Prostate gland (tissue), 2 donors: ENCODE data around the gene IFT74. TPM values are rescaled to one million over a fixed set of nuclear protein-coding genes. Genes with fewer than 3 reads are reported as not detected.

Experiments used
- DNase-seq: peaks from one replicate; pipeline ENCODE4 v3.0.0-alpha.2; 2019; ENCODE audit warnings: low spot score
- H3K27ac ChIP-seq, 2 donors: fragments of 200-600 bp; sonication (generic); 2 replicates each; pipeline ENCODE4 v1.5.1; 2017 to 2019
- H3K27me3 ChIP-seq: fragments of 200-600 bp; sonication (generic); replicated peaks from 2 replicates; pipeline ENCODE4 v1.5.1; 2019; ENCODE audit not compliant: insufficient read depth
- H3K36me3 ChIP-seq, 2 donors: fragments of 200-600 bp; sonication (generic); 1 replicate in 1 of 2; 2 replicates in 1 of 2; pipeline versions ENCODE4 v1.5.1 to v1.8.1; 2017 to 2019
- H3K4me1 ChIP-seq: fragments of 200-600 bp; sonication (generic); replicated peaks from 2 replicates; pipeline ENCODE4 v1.5.1; 2019
- H3K4me3 ChIP-seq, 2 donors: fragments of 200-600 bp; sonication (generic); 2 replicates each; pipeline ENCODE4 v1.5.1; 2017 to 2019
- H3K9me3 ChIP-seq: fragments of 200-600 bp; sonication (generic); 2 replicates; pipeline ENCODE4 v1.5.1; 2017
- POLR2A ChIP-seq: fragments of 450-650 bp; IDR thresholded peaks from one replicate; pipeline ENCODE4 v1.6.1; 2016; ENCODE audit warnings: antibody characterized with exemption, mild to moderate bottlenecking
- POLR2AphosphoS5 ChIP-seq: sonication (generic); formaldehyde crosslinking; IDR thresholded peaks from one replicate; pipeline ENCODE4 v1.6.1; 2017; ENCODE audit warnings: antibody characterized with exemption
- whole genome bisulfite sequencing: methylation state at CpG from one replicate; pipeline ENCODE4 v1.1.5; 2018; 5-methylcytosine and 5-hydroxymethylcytosine counted together
- intact Hi-C: fragments of 100-400 bp; cut with DNase I; formaldehyde crosslinking; loops from one replicate; pipeline ENCODE4 v1.14.2; 2022
- total RNA-seq, 2 donors: library from RNA; depleted of rRNA; stranded (reverse); fragments of >200 nt; gene quantifications; one replicate each; pipeline ENCODE4 v1.1.0, GENCODE V29; 2016
- TF ChIP-seq, protein P1 (sequence below), 4 experiments: fragments of 200-600 bp in 2 of 4; fragments of 450-650 bp in 2 of 4; sonication (generic) in 2 of 4; IDR thresholded peaks; 1 replicate in 3 of 4; 2 replicates in 1 of 4; pipeline ENCODE4 v1.5.1; 2016 to 2019; ENCODE audit warnings: antibody characterized with exemption in 4 of 4, mild to moderate bottlenecking in 2 of 4, moderate library complexity in 2 of 4

Gene IFT74
- total RNA-seq: 10 to 100 TPM; 15.1 to 16.5 TPM

DNA sequence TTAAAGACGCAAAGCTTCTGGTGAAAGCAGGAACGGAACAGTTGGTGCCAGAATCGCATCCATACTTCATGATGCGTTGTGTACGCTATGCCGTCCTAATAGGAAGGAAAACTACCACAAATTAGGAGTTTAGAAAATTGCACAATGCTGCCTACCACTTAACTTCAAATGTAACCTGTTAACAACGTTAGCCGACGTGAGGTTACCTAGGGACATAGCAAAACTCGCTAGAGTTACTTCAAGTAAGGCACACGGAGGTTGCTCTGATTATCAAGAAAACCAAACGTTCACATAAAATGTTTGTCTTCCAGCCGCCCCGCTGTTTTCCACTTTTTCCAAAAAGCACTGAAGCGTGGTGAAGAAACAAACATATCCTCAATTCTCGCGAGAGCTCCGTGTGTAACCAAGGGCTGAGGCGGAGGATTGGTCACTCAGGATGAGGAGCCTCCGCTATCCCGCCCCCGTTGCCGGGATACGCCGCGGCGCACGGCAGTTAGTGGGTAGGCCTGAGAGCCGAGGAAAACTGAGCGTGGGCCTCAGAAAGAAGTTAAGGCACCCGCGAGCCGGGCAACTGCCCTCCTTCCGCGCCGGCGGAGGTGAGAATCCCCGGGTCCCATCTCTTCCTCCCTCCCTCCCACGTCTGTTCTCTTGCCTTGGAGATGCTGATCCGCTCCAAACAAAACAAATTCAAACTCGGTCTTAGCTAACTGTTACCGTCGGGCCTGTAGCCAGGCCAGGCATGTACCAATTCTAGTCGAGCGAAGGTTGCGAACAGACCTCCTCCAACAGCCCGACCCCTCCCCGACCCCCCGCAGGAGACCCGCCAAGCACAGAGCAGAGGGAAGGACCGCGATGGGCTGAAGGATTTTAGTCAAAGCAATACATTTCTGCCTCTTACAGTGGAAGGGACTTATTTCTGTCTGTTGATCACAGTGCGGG is at the start of gene IFT74:
TSS of gene IFT74 (plus strand) at position 492 of the 939 bp plus-strand sequence. CDS start 5,556 bp downstream, outside the sequence.
- Histone ChIP-seq H3K4me3 (peak within 1 kb of the TSS; percentile 46 to 54), H3K9me3 (no peaks in the 10 kb centered on the region), H3K36me3 (no peaks in the 10 kb centered on the region), H3K4me1 (no peaks in the 10 kb centered on the region), H3K27me3 (no peaks in the 10 kb centered on the region), H3K27ac (peak within 1 kb of the TSS; percentile 81 to 87)
- under 1% methylated on average over 53 of the region's 53 CpGs for WGBS
- TF ChIP-seq, protein P1, sequence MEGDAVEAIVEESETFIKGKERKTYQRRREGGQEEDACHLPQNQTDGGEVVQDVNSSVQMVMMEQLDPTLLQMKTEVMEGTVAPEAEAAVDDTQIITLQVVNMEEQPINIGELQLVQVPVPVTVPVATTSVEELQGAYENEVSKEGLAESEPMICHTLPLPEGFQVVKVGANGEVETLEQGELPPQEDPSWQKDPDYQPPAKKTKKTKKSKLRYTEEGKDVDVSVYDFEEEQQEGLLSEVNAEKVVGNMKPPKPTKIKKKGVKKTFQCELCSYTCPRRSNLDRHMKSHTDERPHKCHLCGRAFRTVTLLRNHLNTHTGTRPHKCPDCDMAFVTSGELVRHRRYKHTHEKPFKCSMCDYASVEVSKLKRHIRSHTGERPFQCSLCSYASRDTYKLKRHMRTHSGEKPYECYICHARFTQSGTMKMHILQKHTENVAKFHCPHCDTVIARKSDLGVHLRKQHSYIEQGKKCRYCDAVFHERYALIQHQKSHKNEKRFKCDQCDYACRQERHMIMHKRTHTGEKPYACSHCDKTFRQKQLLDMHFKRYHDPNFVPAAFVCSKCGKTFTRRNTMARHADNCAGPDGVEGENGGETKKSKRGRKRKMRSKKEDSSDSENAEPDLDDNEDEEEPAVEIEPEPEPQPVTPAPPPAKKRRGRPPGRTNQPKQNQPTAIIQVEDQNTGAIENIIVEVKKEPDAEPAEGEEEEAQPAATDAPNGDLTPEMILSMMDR (IDR thresholded peaks at IDR 0.05): no peak
- TF ChIP-seq POLR2A: peak; percentile 58
- TF ChIP-seq POLR2AphosphoS5: peak; percentile 93
- peak; percentile 99 for DNase-seq
- intact Hi-C loops: loop anchor here (1.0 kb wide), 1 partner anchor 9 kb away; the partner anchor contains the start of gene PLAA

DNA sequence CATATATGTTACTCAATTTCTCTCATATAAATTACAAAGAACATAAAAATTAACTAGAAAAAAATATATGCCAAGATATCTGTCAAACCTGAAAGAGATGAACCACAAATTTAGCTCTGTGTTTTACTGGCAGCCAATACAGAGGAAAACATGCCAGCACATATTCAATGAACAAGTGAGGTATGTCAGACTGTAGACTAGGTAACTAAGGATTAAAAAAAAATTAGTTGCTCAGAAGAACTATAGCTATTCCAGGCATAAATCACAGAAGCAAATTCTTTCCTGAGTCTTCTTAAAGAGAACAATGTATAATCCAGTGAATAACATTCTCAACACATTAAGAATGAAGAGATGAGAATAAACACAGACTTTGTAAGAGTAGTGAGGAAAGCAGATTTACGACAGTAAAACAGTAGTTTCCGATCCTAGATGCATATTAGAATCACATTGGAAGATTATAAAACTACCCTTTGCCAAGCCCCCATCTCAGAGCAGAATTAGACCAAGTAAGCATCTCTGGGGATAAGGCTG is 43.0 kb upstream of the IFT74 start:
- Histone ChIP-seq H3K4me3 (no peak overlapping the region), H3K4me1 (no peaks in the 10 kb centered on the region), H3K27me3 (no peaks in the 10 kb centered on the region), H3K36me3 (no peaks in the 10 kb centered on the region), H3K27ac (no peak overlapping the region), H3K9me3 (no peaks in the 10 kb centered on the region)
- 93% methylated on average over 2 of the region's 2 CpGs for WGBS
- TF ChIP-seq POLR2AphosphoS5 (no peak), POLR2A (no peak)
- TF ChIP-seq, protein P1 (IDR thresholded peaks at IDR 0.05): no peak
- intact Hi-C loops: no loop called here
- DNase-seq: no peak

DNA sequence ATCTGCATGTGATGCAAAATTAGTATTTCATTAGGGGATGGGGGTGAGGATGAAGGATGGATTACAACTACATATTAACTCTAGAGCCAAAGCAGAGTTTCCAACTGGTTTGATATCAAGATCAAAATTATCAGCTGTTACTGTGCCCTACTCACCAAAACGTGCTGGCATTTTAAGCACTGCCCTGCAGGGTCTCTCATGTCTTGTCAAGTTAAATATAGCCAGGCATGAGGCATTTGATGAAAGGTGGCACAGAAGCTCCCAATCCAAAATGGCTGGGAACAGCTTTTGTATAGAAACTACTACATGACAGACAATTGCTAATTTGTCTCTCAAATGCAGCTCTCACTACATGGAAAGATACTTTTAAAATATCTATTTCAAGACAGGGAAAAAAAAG is 36.5 kb upstream of the IFT74 start:
- intact Hi-C loops: no loop called here
- Histone ChIP-seq H3K4me1 (no peaks in the 10 kb centered on the region), H3K4me3 (no peak overlapping the region), H3K27me3 (no peaks in the 10 kb centered on the region), H3K27ac (no peak overlapping the region), H3K36me3 (no peaks in the 10 kb centered on the region), H3K9me3 (no peaks in the 10 kb centered on the region)
- TF ChIP-seq, protein P1 (IDR thresholded peaks at IDR 0.05): no peak
- TF ChIP-seq POLR2A (no peak), POLR2AphosphoS5 (no peak)
- no peak for DNase-seq
- 61% methylated on average over 1 of the region's 1 CpG for WGBS

DNA sequence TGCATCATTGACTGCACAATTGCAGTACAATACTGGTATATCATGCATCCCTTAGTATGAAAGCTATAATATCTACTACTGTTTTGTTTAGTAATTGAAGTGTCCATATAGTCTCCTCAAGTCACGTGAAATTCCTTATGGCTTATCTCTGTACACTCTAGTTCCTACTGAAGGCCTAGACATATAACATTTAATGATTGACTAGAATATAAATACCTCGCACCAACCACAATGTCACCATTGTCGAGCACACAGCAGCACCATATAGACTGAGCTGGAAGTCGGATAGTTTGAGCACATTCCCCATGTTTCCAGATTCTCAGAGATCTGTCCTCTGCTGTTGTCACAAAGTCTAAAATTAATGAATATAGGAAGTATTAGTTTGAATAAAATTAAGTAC is 30.6 kb upstream of the IFT74 start:
- peaks cover 0 to 2% of the 10 kb centered on the region in 2 donors for H3K36me3 ChIP-seq
- no peak overlapping the region for H3K4me3 ChIP-seq
- TF ChIP-seq POLR2AphosphoS5: no peak
- TF ChIP-seq, protein P1 (IDR thresholded peaks at IDR 0.05): no peak
- H3K9me3 ChIP-seq: no peaks in the 10 kb centered on the region
- WGBS: 87% methylated on average over 4 of the region's 4 CpGs
- intact Hi-C loops: no loop called here
- no peaks in the 10 kb centered on the region for H3K27me3 ChIP-seq
- DNase-seq: no peak
- no peaks in the 10 kb centered on the region for H3K4me1 ChIP-seq
- no peak overlapping the region for H3K27ac ChIP-seq
